ENCODE results near the gene ERP44.

- no peak for TF ChIP-seq CTCF (IDR thresholded peaks at IDR 0.05)
- no peak for TF ChIP-seq POLR2A (IDR thresholded peaks at IDR 0.05)
These were observed 35.9 kb upstream of the ERP44 start for GRCh38 chr9:100134731-100135130.
